ENCODE data around the gene ACD. TPM values are rescaled to one million over a fixed set of nuclear protein-coding genes. Genes with fewer than 3 reads are reported as not detected.

Gene ACD
- total and polyA plus RNA-seq, 9 of the 15 experiments (the other 6 are each of a cell fraction or from before 2014, with no cell fraction given) = 4.2 to 47.4 (median 19.2) TPM

GRCh38 chr16:67672739-67673662 lies 12.9 kb upstream of the ACD start (continued):
- TF ChIP-seq HDAC2 (IDR thresholded peaks at IDR 0.05) (no peak), ZKSCAN8 (CRISPR knock-in tag; IDR thresholded peaks at IDR 0.05) (no peak), SRSF1 (IDR thresholded peaks at IDR 0.05; ENCODE audit: low read depth, low read length) (no peak), KLF16 (IDR thresholded peaks at IDR 0.05) (peak; percentile 36; the same call in 1 of the 2 replicates), ELF1 (tag; IDR thresholded peaks at IDR 0.05) (no peak), ZBTB40 (IDR thresholded peaks at IDR 0.05) (peak; percentile 77), ZBTB40 (CRISPR knock-in tag; IDR thresholded peaks at IDR 0.05) (no peak), ZNF175 (CRISPR knock-in tag; IDR thresholded peaks at IDR 0.05; ENCODE audit: low read depth) (no peak), RFX1 (IDR thresholded peaks at IDR 0.05) (peak; percentile 65), SRSF9 (IDR thresholded peaks at IDR 0.05; ENCODE audit: borderline replicate concordance, low read depth, low read length) (no peak), ZNF395 (CRISPR knock-in tag; IDR thresholded peaks at IDR 0.05) (no peak), FOXP4 (CRISPR knock-in tag; IDR thresholded peaks at IDR 0.05; ENCODE audit: borderline replicate concordance) (no peak)
- TF ChIP-seq, protein P1, sequence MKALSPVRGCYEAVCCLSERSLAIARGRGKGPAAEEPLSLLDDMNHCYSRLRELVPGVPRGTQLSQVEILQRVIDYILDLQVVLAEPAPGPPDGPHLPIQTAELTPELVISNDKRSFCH (CRISPR knock-in tag; IDR thresholded peaks at IDR 0.05) = no peak
- TF ChIP-seq, protein P1 (tag; IDR thresholded peaks at IDR 0.05) = no peak

Measured in K562 (cell line).